Measurements from ENCODE around the gene MEF2A. TPM values are rescaled to one million over a fixed set of nuclear protein-coding genes. Genes with fewer than 3 reads are reported as not detected.

Gene MEF2A
- total and polyA plus RNA-seq, 12 donors, result 31.2 to 194 (median 167) TPM

DNA sequence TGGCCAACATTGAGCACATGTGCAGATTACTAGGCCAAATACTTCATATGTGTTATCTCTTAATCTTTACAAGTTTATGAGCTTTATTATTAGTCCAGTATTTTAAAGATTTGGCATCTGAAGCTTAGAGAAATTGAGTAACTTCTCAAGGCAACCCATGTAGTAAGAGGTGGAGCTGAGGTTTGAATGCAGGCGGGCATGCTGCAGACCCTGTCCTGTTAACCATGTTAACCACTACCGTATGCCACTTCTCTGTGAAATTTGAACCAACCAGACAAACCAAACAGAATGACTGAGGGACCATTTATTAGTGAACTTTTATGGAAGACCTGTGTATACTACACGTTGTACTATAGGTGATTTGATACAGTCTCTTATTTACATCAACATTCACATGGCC lies 49.7 kb downstream of the MEF2A start:
- Histone ChIP-seq H3K4me1 (peaks cover 14 to 99% (median 88%) of the 10 kb centered on the region in 9 donors), H3K27me3 (no peaks in the 10 kb centered on the region), H3K9me3 (no peaks in the 10 kb centered on the region), H3K36me3 (no peaks in the 10 kb centered on the region), H3K4me3 (no peak overlapping the region), H3K27ac (peak overlapping the region in 3 of 10 donors; percentile 34 to 81 (median 49))
- 80 to 81% methylated on average over 3 of the region's 3 CpGs for WGBS, 2 donors
- TF ChIP-seq, protein P1, sequence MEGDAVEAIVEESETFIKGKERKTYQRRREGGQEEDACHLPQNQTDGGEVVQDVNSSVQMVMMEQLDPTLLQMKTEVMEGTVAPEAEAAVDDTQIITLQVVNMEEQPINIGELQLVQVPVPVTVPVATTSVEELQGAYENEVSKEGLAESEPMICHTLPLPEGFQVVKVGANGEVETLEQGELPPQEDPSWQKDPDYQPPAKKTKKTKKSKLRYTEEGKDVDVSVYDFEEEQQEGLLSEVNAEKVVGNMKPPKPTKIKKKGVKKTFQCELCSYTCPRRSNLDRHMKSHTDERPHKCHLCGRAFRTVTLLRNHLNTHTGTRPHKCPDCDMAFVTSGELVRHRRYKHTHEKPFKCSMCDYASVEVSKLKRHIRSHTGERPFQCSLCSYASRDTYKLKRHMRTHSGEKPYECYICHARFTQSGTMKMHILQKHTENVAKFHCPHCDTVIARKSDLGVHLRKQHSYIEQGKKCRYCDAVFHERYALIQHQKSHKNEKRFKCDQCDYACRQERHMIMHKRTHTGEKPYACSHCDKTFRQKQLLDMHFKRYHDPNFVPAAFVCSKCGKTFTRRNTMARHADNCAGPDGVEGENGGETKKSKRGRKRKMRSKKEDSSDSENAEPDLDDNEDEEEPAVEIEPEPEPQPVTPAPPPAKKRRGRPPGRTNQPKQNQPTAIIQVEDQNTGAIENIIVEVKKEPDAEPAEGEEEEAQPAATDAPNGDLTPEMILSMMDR (IDR thresholded peaks at IDR 0.05), result no peak
- intact Hi-C loops (cut with DNase I), result no loop called here
- no peak for DNase-seq
- ATAC-seq, result no peak

DNA sequence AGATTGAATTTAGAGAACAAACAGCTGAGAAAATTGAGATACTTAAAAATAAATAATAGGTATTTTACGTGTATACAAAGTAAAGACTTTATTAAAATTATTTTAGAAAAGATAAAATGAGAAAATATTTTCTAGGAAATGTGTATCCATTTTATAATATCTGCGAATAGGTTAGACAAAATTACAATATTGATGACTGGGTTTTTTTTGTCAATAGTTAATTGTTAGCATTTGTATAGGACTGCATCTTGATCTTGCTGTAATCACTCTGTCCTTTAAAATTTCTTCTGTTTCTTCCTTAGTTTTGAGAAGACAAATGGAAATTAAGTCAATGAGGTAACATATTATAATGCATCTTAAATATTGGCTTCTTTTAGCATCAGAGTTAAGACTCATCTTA lies 50.3 kb downstream of the MEF2A start:
- ATAC-seq (no peak), DNase-seq (no peak)
- H3K9me3 ChIP-seq, result no peaks in the 10 kb centered on the region
- intact Hi-C loops (cut with DNase I), result no loop called here
- TF ChIP-seq, protein P1 (IDR thresholded peaks at IDR 0.05), result no peak
- H3K4me3 ChIP-seq, result no peak overlapping the region
- H3K27me3 ChIP-seq, result no peaks in the 10 kb centered on the region
- WGBS, 2 donors, result 89 to 94% methylated on average over 2 of the region's 2 CpGs
- peaks cover 14 to 93% (median 84%) of the 10 kb centered on the region in 9 donors for H3K4me1 ChIP-seq
- no peak overlapping the region for H3K27ac ChIP-seq
- peaks cover 0 to 6% (median 0%) of the 10 kb centered on the region in 9 donors for H3K36me3 ChIP-seq

DNA sequence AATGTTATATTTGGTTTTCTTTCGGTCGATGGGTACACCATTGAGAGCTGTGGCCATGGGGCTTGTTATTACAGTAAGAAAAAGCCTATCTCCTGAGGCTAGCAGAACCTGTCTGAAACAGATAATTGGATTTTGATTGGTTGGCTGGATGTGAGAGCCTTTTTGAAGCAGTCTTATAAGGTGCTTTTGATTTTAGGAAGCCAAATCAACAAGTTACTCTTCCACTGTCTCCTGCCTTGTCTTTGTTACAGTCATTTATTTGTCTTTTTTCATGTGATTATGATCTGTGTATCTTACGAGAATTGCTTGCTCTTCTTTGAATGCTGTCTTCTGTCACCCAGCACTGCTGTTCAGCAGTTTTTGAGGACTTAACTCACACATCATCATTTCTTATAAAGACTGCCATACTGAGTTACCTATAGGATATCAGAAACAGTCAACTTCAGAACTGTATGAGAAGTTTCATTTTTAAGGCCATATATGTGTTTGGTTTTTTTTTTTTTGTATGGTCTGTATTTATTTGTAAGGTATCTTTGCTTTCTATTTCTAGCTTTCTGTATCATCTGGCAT lies 51.1 kb downstream of the MEF2A start:
- no peak overlapping the region for H3K27ac ChIP-seq
- H3K4me1 ChIP-seq, result peaks cover 12 to 86% (median 77%) of the 10 kb centered on the region in 9 donors
- no peak for ATAC-seq
- no peak for DNase-seq
- peaks cover 0 to 7% (median 0%) of the 10 kb centered on the region in 9 donors for H3K36me3 ChIP-seq
- intact Hi-C loops (cut with DNase I), result no loop called here
- no peaks in the 10 kb centered on the region for H3K9me3 ChIP-seq
- H3K4me3 ChIP-seq, result no peak overlapping the region
- TF ChIP-seq, protein P1 (IDR thresholded peaks at IDR 0.05), result no peak
- H3K27me3 ChIP-seq, result no peaks in the 10 kb centered on the region
- WGBS, 2 donors, result 57 to 66% methylated on average over 3 of the region's 3 CpGs

GRCh38 chr15:99618941-99619411 lies 53.2 kb downstream of the MEF2A start:
- TF ChIP-seq, protein P1 (IDR thresholded peaks at IDR 0.05), result peak in 1 of 9 donors; percentile 17
- Histone ChIP-seq H3K27me3 (no peaks in the 10 kb centered on the region), H3K4me3 (no peak overlapping the region), H3K9me3 (peaks cover 0 to 3% (median 0%) of the 10 kb centered on the region in 11 donors), H3K27ac (peak overlapping the region in 7 of 10 donors; percentile 4 to 48 (median 16)), H3K36me3 (peaks cover 0 to 7% (median 0%) of the 10 kb centered on the region in 9 donors), H3K4me1 (peaks cover 7 to 72% (median 57%) of the 10 kb centered on the region in 9 donors)
- DNase-seq (no peak), ATAC-seq (peak in 6 of 8 donors; percentile 38 to 71 (median 62))
- intact Hi-C loops (cut with DNase I), result no loop called here
- 42 to 67% methylated on average over 6 of the region's 6 CpGs for WGBS, 2 donors
